GM21528 (cell line): ENCODE data around the gene TBC1D30.
"Not testable (repeated sequence)": the region's sequence is repeated elsewhere in the genome, so short reads cannot be mapped to it uniquely, and the experiment has no call there.

Source experiments
- ATAC-seq: cut with Tn5 transposase; IDR thresholded peaks from one replicate; pipeline ENCODE4 v1.9.1; 2021; ENCODE audit warnings: mild to moderate bottlenecking, moderate library complexity; ENCODE audit not compliant: unreplicated experiment, low FRiP score

The TBC1D30 gene

DNA sequence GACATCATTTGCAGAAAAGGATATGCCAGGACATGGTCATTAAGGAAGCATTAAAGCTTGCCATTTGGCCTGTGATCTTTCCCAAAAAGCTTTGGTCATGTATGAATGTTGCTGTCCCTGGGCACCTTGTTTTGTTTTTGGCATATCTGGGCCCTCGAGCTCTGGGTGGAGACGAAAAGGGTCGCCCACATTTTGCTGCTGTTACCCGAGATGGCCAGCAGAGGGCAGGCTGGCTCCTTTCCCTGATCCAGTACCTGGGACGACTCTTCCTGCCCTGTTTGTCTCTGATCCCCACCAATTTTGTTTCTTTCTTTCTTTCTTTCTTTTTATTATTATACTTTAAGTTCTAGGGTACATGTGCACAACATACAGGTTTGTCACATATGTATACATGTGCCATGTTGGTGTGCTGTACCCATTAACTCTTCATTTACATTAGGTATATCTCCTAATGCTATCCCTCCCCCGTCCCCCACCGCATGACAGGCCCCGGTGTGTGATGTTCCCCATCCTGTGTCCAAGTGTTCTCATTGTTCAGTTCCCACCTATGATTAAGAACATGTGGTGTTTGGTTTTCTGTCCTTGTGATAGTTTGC, 22.2 kb upstream of the TBC1D30 start:
- not testable (repeated sequence) for ATAC-seq

DNA sequence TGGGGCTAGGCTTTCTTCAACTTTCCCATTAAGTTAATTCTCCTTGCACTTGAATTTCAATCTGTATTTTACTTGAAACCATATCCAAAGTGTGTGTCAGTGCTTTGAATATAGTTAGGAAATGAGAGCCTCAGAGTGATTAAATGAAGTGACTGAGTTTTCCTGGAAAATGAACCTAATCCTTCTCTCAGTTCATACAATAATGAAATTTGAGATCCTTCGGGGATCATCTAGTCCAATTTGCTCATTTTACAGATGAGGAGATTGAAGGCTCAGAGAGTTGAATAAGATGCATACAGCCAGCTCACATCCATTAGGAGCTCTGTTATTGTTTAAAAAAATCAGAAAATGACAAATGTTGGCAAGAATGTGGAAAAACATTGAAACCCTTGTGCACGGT, 18.3 kb upstream of the TBC1D30 start:
- ATAC-seq: no peak

DNA sequence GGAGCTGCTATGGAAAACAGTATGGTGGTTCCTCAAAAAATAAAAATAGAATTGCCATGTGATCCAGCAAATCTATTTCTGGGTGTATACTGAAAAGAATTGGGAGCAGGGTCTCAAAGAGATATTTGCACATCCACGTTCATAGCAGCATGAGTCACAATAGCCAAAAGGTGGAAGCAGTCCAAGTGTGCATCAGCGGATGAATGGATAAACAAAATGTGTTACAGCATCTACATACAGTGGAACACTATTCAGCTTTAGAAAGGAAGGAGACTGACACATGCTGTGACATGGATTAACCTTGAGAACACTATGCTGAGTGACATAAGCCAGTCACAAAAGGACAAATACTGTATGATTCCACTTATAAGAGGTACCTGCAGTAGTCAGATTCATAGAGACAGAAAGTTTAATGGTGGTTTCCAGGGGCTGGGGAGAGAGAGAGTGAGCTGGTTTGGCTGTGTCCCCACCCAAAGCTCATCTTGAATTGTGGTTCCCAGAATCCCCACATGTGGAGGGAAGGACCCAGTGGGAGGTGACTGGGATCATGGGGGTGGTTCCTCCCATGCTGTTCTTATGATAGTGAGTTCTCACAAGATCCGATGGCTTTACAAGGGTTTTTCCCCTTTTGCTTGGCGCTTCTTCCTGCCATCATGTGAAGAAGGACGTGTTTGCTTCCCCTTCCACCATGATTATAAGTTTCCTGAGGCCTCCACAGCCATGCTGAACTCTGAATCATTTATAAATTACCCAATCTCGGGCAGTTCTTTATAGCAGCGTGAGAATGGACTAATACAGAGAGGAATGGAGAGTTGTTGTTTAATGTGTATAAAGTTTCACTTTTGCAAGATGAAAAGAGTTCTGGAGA, 17.6 kb upstream of the TBC1D30 start:
- no peak for ATAC-seq

DNA sequence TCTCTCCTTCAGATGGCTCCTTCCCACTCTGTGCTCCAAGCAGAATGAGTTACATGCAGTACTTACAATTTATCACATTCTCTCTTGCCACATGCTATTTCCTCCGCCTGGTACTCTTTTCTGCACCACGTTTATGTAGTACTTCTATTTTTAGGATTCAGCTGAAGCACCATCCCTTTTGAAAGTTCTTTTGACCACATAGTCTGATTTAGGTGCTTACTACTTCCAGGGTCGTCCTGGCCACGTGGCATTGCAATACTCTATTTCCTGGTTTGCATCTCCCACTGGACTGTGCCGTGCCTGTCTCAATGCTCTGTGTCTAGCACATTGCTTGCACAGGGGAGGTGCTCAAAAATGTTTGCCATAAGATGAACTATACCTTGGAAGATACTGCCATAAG, 16.3 kb upstream of the TBC1D30 start:
- no peak for ATAC-seq

DNA sequence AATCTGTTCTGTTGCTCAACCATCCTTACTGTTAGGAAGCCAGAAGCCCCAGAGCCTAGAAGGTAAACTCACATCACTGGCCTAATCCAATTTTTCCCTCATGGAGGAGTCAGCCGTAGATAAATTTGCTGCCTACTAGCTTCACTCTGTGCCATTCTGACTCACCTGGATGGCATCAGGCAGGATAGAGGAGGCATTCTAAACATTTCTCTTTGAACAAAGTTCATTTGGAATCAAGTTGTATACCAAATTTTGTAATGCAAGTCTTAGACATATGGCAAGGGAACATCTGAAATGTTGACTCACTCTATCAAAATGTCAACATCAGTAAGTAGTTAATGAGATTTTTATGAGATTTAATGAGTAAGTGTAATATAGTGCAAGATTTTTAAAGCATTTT, 13.6 kb upstream of the TBC1D30 start:
- no peak for ATAC-seq

DNA sequence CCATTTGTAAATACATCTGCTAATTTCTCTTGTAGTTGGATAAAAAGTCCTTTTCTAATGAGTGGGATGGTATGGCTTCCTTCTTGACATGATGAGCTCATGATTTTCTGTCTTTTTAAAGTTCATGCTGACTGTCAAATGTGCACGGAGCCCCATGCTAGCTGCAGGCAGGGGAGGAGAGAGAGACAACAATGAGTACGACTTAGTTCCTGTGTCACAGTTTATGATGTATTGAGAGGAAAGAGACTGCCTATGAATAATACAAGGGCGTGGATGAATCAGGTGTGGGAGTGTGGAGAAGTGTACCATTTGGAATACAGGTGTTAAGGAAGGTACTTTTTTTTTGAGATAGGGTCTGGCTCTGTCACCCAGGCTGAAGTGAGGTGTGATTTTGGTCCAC, 10.7 kb upstream of the TBC1D30 start:
- no peak for ATAC-seq

DNA sequence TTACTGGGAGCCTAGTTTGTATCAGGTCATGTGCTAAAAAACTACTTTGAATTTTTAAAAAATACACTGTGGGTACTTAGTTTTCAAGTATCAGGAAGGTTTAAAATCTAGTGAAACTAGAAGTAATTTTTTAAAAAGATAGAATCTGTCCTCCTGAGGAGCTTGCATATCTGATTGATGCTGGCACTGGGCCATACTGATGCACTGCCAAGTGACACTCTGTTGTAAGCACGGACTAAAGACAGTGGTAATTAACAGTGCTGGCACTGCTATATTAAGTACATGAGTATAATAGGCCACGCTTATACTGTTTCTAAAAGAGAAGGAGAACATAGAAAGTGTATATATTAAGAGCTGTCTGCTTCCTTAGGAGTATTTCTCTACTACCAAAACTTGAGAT, 10.0 kb upstream of the TBC1D30 start:
- ATAC-seq: no peak

DNA sequence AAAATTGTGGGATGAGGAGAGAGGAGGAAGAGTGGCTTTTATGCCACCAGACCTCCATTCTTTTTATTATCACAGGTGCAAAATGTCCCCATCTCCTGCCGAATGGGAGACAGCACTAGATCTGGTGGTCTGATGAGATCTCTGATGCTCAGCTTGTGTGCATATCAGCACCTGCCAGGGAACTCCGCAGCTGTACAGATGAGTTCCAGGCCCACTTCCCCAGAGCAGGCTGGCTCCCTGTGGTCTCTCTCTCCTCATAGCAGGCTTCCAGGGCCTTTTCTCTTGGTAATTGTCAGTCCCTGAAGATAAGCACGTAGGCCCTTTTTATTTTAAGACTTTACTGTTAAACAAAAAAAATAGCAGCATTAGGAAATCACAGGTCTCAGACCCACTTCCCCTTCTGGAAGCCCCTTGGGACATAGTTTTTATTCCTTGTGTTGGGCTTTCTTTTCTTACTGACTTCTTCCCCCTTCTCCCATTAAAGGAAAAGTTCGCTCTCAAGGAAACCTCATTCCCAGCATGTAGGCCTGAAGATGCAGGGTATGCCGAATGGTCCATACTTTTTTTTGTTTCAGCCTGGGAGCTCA, 4.5 kb upstream of the TBC1D30 start:
- no peak for ATAC-seq

DNA sequence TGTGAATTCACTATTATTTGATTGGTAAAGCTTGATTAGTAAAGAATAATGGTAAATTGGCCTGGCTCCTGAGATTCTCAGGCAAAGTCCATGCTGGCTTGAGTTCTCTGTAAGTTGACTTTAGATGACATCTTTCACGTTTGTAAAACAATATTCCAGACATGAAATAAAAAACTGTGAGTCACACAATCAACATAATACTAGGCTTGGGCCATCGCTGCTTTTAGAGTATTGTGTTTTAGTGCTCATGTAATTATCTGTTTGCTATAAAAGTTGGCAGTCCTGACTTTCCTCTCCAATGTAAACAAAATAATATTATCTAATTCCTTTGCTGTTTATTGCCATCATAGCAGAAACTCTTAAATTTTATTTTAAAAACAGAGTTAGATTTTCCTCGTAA, 3.9 kb upstream of the TBC1D30 start:
- ATAC-seq: no peak

DNA sequence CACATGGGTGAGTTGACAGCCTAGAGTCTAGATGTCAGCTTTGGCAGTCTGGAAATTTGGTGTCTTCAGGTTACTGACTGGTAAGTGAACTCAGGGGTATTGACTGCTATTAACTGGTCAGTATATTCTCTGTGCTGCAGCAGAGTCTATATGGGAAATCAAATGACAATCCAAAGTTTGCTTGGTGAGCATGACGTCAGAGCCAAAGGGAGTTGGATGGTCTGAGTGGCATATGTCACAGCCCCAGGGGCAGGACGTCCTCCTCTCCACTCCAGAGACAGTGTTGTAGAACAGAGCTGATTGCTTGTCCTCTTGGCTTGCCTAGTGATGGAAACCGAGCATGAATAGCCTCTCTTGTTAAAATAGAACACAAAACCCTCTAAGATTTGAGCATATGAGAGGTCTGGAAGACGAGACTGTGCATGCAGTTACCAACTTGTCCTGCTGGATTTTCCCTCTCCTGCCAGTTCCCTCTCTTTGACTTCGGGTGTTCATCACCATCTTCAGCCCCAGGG, 3.3 kb upstream of the TBC1D30 start:
- no peak for ATAC-seq

DNA sequence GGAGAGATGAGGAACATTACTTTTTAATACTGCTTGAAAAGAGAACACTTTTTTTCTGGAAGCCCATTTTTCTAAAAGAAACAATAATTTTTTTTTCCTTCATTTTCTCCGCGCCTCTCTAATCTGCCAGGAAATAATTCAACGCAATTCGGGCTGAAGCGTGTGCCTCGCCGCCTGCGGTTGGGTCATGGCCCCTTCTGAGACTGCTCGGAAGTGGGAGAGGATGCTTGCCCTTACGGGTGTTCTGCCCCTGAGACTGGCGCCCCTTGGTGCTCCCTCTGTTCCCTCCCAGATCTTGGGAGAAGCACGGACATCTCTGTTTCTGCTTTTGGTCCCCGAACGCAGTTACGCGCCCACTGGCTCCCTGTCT, 332 bp upstream of the TBC1D30 start:
- no peak for ATAC-seq

DNA sequence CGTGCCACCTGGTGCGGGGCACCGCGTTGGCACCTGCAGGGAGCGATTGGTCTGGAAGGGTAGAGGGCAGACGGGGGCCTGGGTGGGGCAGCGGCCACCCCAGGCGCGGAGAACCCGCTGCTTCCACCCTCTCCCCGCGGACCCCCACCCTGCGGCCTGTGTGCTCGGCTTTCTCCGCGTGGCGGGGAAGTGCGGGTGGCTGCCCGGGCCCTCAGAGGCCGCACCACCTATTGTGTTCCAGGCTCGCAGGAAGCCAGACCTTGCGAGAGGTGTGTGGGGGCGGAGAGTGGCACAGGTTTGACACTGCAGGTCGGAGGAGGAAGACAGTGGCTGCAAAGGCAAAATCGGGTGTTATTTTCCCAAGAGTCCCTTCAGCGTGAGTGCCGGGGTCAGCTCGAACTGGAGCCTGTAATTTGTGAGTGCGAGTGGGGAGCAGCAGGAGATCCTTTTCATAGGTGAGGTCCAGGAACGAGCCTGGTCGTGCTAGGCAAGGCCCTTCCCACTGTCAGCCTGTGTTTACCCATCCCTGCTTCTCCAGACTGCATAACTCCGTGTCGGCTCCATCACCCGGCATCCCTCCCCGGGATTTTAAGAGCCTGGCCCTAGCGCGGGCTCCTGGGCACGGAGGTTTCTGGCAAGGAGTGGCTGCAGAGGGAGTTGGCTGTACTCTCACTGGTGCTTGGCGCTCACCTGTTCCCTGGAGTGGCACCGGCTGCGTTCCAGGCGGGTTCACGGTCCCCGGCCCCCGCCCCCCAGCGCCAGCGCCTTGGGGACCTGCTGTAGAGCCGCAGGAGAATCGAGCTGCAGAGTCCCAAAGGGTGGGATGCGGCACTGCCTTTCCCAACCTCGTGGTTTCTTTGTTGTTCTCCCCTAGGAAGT, 935 bp downstream of the TBC1D30 start:
- ATAC-seq: no peak

DNA sequence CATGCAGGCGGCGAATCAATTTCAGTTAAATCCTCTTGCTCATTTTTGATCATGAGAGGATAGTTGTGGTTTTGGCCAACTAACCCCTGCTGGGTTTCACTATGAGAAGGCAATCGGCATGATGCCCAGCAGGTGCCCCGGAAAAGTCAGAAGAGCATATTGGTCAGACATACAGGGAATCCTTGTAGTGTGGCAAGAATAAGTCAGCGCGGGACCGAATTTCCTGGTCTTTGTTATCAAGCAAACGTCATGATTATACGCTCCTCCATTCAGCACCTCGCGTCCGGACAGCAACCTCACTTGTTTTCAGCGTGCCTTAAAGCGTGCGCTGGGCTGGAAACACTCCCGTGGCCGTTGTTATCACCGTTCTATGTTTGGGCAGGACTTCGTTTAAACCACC, 1.8 kb downstream of the TBC1D30 start:
- no peak for ATAC-seq

DNA sequence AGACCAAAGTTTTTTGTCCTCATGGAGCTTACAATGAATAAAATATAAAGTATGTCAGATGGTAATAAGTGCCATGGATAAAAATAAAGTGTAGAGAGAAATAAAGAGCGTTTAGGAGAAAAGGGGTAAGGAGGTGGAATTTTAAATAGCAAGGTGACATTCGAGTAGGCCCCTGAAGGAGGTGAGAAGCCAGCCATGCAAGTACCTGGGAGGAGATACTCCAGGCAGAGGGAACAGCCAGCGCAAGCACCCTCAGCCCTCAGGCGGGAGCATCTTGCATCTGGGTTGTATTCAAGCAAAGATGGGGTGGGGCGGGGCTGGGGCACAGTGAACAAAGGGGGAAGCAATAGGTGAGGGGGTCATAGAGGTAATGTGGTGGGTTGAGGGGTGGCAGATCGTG, 4.3 kb downstream of the TBC1D30 start:
- ATAC-seq: no peak

DNA sequence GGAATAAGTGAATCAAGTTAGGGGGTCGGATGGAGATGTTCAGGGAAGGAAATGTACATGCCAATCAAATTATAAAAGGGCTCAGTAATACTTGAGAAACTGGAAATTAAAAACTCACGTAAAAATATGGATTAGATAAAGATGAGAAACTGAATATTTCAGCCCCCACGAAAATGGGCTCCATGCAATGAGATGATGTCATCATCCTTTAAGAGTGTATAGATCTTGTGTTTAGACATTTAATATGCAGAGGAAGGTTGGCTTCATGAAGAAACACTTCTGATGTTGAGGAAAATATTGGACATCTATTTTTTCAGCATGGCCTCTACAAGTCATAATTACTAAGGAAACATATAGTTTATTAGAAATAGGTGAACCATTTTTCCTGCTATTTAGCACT, 9.5 kb downstream of the TBC1D30 start:
- ATAC-seq: no peak

DNA sequence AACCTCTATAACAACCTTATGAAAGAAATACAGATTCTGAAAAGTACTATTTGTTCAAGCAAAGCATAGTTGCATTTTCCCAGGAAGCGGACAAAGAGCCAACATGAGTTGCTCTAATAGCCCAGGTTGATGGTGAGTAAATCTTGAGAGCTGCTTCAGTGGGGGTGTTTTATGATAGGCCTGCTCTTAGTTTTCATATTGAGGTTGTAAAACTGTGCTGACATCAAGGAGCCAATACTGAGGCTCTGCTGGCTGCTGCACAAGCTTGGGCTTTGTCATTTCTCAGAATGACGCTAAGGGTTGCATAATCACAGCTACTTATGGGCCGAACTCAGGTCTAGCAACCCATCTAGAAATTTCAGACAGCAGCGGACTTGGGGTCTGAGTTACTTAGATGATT, 11.5 kb downstream of the TBC1D30 start:
- no peak for ATAC-seq

DNA sequence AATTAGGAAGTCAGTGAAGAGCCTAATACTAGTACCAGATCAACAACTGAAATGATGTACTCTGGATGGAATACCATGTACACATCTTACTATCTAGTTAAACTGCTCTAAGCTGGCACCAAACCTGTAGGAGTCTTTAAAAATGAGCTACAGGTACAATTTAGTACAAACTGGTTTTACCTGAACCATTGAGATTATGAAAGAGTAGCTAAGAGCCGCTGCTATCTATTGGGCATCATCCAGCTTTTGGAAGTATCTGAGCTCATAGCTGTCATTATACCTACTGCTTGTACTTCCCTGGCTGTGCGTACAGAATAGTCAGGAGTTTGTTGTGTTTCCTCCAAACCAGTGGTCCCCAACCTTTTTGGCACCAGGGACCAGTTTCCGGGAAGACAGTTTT, 12.4 kb downstream of the TBC1D30 start:
- ATAC-seq: no peak

DNA sequence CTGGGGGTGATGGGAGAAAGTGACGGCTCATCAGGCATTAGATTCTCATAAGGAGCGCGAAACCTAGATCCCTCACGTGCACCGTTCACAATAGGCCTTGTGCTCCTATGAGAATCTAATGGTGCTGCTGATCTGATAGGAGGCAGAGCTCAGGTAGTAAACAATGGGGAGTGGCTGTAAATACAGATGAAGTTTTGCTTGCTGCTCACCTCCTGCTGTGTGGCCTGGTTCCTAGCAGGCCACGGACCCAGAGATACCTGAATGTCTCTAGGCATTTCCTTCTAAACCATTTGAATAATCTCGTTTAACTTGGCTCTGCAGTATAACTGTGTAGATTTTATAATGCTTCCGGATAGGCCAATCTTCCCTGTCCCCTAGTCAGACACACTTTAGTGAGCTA, 13.0 kb downstream of the TBC1D30 start:
- no peak for ATAC-seq

DNA sequence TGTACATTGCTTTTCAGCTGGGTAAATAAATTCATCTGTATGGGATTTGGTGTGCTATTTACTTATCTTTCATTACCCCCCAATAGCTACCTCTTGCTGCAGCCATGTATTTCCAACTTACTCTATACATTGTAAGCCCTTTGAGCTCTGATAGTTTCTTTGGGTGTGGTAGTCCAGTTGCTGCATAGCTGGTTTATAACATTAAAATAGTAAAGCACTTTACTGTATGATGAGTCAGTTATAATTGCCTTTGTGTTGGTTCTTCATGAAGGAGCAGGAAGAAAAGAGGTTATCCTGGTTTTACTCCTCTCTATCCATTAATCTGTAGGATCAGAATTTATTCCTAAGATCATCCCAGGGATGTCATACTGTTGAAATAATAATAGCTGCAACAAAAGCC, 15.7 kb downstream of the TBC1D30 start:
- no peak for ATAC-seq

DNA sequence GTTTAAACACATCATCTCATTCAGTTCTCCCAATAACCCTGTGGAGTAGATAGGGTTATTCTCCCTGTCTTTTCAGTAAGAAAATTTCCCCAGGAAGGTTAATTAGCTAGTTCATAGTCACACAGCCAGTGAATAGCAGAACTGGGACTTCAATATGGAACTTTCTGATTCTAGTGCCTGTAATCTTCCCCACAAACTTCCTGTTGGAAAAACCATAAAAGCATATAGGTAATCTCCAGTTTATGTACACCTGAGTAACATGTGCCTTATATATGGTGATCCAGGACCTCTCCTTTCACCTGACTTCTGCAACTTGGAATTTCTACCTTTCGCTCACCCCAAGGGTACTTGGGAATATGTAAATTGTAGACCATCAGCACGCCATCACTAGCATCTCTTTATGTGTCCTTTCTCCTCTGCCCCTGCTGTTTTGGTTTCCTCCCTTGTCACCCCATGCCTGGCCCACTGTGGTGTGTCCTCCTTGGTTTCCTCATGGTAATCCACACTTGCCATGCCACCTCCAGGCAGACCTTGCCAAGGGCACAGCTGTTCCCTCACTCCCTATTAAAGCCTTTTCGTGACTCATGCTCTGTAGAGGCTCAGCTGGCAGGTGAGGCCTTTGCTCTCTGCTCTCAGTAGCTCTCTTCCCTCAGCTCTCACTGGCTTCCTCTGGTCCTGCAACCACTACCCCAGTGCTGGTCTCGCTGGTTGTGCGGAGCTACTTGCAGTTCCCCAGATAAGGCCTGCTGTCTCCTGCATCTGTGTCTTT, 16.7 kb downstream of the TBC1D30 start:
- ATAC-seq: no peak
